Calu3 (cell line): ENCODE results near the gene DAGLA. TPM values are rescaled to one million over a fixed set of nuclear protein-coding genes. Genes with fewer than 3 reads are reported as not detected.

ENCODE experiments used
- Bru-seq: library from RNA; stranded (reverse); fragments of 400-500 nt; gene quantifications from one replicate; lab custom pipeline; 2021; lab: Mats Ljungman, UMichigan
- BruChase-seq, 2 experiments: library from RNA; stranded (reverse); fragments of 400-500 nt; gene quantifications; one replicate each; lab custom pipeline; 2021; lab: Mats Ljungman, UMichigan
- BruUV-seq: library from RNA; stranded (reverse); fragments of 400-500 nt; replicated peaks from 2 replicates; lab custom pipeline; 2021; lab: Mats Ljungman, UMichigan
- CTCF ChIA-PET: fragments of 300-600 bp; sonication (Branson Sonifier 250); formaldehyde crosslinking; loops from one replicate; lab custom pipeline; 2022; ENCODE audit warnings: antibody characterized with exemption; lab: Charles Lee
- DNase-seq: peaks from one replicate; pipeline ENCODE4 v3.0.0; 2022
- H3K27ac Mint-ChIP-seq: one replicate; pipeline ENCODE4 v1.8.0; 2022; ENCODE audit warnings: mixed read lengths; ENCODE audit not compliant: unreplicated experiment
- H3K27me3 Mint-ChIP-seq: one replicate; pipeline ENCODE4 v1.8.0; 2022; ENCODE audit warnings: mixed read lengths; ENCODE audit not compliant: unreplicated experiment
- H3K36me3 Mint-ChIP-seq: one replicate; pipeline ENCODE4 v1.8.0; 2022; ENCODE audit warnings: mild to moderate bottlenecking, moderate library complexity, mixed read lengths; ENCODE audit not compliant: insufficient read depth, unreplicated experiment
- H3K4me1 Mint-ChIP-seq: one replicate; pipeline ENCODE4 v1.8.0; 2022; ENCODE audit warnings: mild to moderate bottlenecking, low read depth, mixed read lengths; ENCODE audit not compliant: unreplicated experiment
- H3K4me3 Mint-ChIP-seq: one replicate; pipeline ENCODE4 v1.8.0; 2022; ENCODE audit warnings: mild to moderate bottlenecking, low read depth, moderate library complexity, mixed read lengths; ENCODE audit not compliant: unreplicated experiment
- H3K9me3 Mint-ChIP-seq: one replicate; pipeline ENCODE4 v1.8.0; 2022; ENCODE audit warnings: low read depth, mixed read lengths; ENCODE audit not compliant: unreplicated experiment
- intact Hi-C: fragments of 100-400 bp; cut with micrococcal nuclease; formaldehyde crosslinking; loops from one replicate; pipeline ENCODE4 v1.10.0; 2022; ENCODE audit not compliant: unreplicated experiment
- long read RNA-seq: library from polyadenylated mRNA; stranded (forward); transcript quantifications from one replicate; pipeline ENCODE4 v2.0.0, GENCODE V29; 2022
- total RNA-seq: library from RNA; stranded (reverse); gene quantifications from 2 replicates; pipeline ENCODE4 v1.2.3, GENCODE V29; 2022
- TF ChIP-seq, protein P1 (sequence below): fragments of 200-600 bp; IDR thresholded peaks from one replicate; pipeline ENCODE4 v1.8.0; 2022; ENCODE audit warnings: antibody characterized with exemption; ENCODE audit not compliant: unreplicated experiment

DAGLA gene, protein sequence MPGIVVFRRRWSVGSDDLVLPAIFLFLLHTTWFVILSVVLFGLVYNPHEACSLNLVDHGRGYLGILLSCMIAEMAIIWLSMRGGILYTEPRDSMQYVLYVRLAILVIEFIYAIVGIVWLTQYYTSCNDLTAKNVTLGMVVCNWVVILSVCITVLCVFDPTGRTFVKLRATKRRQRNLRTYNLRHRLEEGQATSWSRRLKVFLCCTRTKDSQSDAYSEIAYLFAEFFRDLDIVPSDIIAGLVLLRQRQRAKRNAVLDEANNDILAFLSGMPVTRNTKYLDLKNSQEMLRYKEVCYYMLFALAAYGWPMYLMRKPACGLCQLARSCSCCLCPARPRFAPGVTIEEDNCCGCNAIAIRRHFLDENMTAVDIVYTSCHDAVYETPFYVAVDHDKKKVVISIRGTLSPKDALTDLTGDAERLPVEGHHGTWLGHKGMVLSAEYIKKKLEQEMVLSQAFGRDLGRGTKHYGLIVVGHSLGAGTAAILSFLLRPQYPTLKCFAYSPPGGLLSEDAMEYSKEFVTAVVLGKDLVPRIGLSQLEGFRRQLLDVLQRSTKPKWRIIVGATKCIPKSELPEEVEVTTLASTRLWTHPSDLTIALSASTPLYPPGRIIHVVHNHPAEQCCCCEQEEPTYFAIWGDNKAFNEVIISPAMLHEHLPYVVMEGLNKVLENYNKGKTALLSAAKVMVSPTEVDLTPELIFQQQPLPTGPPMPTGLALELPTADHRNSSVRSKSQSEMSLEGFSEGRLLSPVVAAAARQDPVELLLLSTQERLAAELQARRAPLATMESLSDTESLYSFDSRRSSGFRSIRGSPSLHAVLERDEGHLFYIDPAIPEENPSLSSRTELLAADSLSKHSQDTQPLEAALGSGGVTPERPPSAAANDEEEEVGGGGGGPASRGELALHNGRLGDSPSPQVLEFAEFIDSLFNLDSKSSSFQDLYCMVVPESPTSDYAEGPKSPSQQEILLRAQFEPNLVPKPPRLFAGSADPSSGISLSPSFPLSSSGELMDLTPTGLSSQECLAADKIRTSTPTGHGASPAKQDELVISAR
- 7.5 and 9.0 TPM in 2 replicates for total RNA-seq
- Bru-seq, nascent RNA: percentile 49 among the genes with signal in this experiment
- percentile 50 among the genes with signal in this experiment for BruChase-seq, experiment 1, labeled RNA remaining after a 6-hour chase
- BruChase-seq, experiment 2, labeled RNA remaining after a 2-hour chase: percentile 50 among the genes with signal in this experiment
- long read RNA-seq, partial matches to known transcripts: 0 of 5 reads
- long read RNA-seq, other reads (novel, unspliced or antisense): 5 of 5 reads

DNA sequence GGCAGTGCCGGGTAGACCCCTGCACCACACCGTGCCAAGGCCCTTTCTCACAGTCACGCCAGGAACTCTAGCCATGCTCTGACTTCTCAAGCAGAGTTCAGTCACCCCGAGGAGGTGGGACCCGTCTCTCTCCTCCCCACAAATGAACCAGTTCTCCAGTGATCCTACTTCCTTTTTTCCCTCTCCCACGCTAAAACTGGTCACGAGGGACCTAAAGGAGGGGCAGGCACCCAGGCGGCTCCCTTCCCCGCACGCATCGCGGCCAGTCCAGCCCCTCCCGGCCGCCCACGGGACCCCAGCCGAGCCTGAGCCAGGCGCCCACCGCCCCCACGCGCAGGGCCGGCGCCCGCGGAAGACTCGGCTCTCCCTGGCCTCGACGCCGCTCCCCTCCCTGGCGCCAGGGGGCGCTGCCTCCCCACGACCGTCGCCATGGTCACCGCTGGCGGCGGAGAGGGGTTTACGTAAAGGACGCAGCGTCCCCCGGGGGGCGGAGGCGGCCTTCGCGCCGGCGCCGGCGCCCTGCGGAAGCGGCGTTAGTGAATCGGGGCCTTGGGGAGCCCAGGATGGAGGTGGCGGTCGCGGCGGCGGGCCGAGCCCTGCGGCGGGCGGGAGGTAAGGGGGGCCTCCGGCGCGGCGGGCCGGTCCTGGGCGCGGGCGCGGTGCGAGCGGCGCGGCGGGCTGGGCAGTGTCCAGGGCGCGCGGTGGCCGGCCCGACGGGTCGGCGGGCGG lies at the start of gene DAGLA:
Gene DAGLA, plus strand, starts transcription at position 499 of the 729 bp plus-strand sequence. CDS start 39,765 bp downstream, outside the sequence.
- intact Hi-C loops: loop anchor here (1.0 kb wide), 1 partner anchor 53 kb away; no protein-coding TSS in a partner anchor
- CTCF ChIA-PET: interaction anchor here (2.0 kb wide), 1 partner anchor 15 kb away, joined by 5 read pairs; no protein-coding TSS in a partner anchor
- Mint-ChIP-seq H3K9me3 (no peaks in the 10 kb centered on the region), H3K36me3 (peaks cover 15% of the 10 kb centered on the region), H3K27ac (peak within 1 kb of the TSS; percentile 57), H3K4me1 (peaks cover 8% of the 10 kb centered on the region), H3K4me3 (no peak within 1 kb of the TSS), H3K27me3 (peaks cover 46% of the 10 kb centered on the region)
- peak; percentile 83 for DNase-seq
- TF ChIP-seq, protein P1, sequence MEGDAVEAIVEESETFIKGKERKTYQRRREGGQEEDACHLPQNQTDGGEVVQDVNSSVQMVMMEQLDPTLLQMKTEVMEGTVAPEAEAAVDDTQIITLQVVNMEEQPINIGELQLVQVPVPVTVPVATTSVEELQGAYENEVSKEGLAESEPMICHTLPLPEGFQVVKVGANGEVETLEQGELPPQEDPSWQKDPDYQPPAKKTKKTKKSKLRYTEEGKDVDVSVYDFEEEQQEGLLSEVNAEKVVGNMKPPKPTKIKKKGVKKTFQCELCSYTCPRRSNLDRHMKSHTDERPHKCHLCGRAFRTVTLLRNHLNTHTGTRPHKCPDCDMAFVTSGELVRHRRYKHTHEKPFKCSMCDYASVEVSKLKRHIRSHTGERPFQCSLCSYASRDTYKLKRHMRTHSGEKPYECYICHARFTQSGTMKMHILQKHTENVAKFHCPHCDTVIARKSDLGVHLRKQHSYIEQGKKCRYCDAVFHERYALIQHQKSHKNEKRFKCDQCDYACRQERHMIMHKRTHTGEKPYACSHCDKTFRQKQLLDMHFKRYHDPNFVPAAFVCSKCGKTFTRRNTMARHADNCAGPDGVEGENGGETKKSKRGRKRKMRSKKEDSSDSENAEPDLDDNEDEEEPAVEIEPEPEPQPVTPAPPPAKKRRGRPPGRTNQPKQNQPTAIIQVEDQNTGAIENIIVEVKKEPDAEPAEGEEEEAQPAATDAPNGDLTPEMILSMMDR: peak; percentile 95
- no TSS peak for BruUV-seq

DNA sequence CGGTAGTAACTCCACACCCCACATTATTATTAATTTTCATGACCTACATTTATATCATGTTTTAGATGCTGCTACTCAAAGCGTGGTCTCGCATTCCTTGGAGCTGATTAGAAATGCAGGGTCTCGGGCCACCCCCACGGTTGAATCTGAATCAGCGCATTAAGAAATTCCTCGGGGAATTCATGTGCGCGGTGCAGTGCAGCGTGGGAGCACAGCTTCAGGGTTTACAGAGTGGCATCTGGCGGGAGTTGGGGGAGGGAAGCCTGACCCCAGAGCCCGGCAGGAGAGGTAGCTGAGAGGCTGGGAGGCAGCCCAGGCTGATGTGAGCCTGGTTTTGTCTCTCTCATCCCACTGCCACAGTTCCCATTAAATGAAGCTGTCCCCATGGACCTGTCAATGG lies 48.1 kb upstream of the DAGLA start:
- Mint-ChIP-seq H3K27me3 (peaks cover 31% of the 10 kb centered on the region), H3K4me1 (peaks cover 15% of the 10 kb centered on the region), H3K4me3 (no peak overlapping the region), H3K9me3 (no peaks in the 10 kb centered on the region), H3K27ac (no peak overlapping the region), H3K36me3 (no peaks in the 10 kb centered on the region)
- intact Hi-C loops: no loop called here
- BruUV-seq: no TSS peak
- no peak for DNase-seq
- TF ChIP-seq, protein P1: no peak
- CTCF ChIA-PET: no interaction called here

DNA sequence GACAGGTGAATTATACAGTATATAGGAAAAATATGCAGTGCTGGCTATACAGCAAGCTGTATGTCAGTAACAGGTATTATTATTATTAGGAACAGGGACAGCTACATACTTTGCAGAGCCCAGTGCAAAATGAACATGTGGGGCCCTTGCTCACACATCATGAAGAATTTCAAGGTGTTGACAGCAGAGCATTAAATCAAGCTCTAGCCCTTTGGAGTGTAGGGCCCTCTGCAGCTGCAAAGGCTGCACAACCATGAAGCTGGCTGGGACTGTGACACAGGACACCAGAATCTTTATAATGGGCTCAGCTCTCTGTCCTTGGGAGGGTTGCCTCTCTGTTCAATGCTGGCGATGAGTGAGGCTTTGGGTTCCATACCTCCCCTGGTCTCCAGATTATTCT lies 44.9 kb upstream of the DAGLA start:
- TF ChIP-seq, protein P1: no peak
- Mint-ChIP-seq H3K4me1 (no peaks in the 10 kb centered on the region), H3K9me3 (no peaks in the 10 kb centered on the region), H3K36me3 (no peaks in the 10 kb centered on the region), H3K27ac (no peak overlapping the region), H3K4me3 (no peak overlapping the region), H3K27me3 (peaks cover 20% of the 10 kb centered on the region)
- BruUV-seq: no TSS peak
- intact Hi-C loops: no loop called here
- CTCF ChIA-PET: interaction anchor here (0.5 to 1.3 kb wide), 3 partner anchors 9 to 104 kb away, joined by 3 to 4 read pairs (median 4); no protein-coding TSS in a partner anchor
- DNase-seq: no peak
